Osteoblast (primary cell): ENCODE data around the gene RAB3C. TPM values are rescaled to one million over a fixed set of nuclear protein-coding genes. Genes with fewer than 3 reads are reported as not detected.

Experiments
- DNase-seq: peaks from one replicate; pipeline ENCODE4 v3.0.0; 2011; ENCODE audit warnings: low spot score, mixed read lengths; ENCODE audit not compliant: insufficient read length; ENCODE audit errors: missing footprints
- H2AFZ ChIP-seq: 2 replicates; pipeline ENCODE4 v1.6.0; 2011; ENCODE audit warnings: mild to moderate bottlenecking, low read length
- H3K27ac ChIP-seq: 2 replicates; pipeline ENCODE4 v1.5.1; 2011; ENCODE audit warnings: mild to moderate bottlenecking, low read depth, low read length, moderate library complexity
- H3K27me3 ChIP-seq: 2 replicates; pipeline ENCODE4 v1.6.0; 2012; ENCODE audit warnings: mild to moderate bottlenecking, control low read depth, inconsistent platforms, low read length, moderate library complexity; ENCODE audit not compliant: insufficient read depth
- H3K36me3 ChIP-seq: 2 replicates; pipeline ENCODE4 v1.5.1; 2011; ENCODE audit warnings: mild to moderate bottlenecking, low read length, control low read depth, moderate library complexity; ENCODE audit not compliant: insufficient read depth
- H3K4me1 ChIP-seq: 2 replicates; pipeline ENCODE4 v1.5.1; 2011; ENCODE audit warnings: mild to moderate bottlenecking, low read length, control low read depth, moderate library complexity; ENCODE audit not compliant: insufficient read depth
- H3K4me2 ChIP-seq: 2 replicates; pipeline ENCODE4 v1.6.0; 2011; ENCODE audit warnings: mild to moderate bottlenecking, low read length; ENCODE audit not compliant: insufficient read depth
- H3K4me3 ChIP-seq: fragments of 200-600 bp; sonication (generic); 3 replicates; pipeline ENCODE4 v1.5.1; 2012; ENCODE audit warnings: mild to moderate bottlenecking, low read length, inconsistent platforms; ENCODE audit not compliant: insufficient read depth
- H3K79me2 ChIP-seq: 2 replicates; pipeline ENCODE4 v1.6.0; 2012; ENCODE audit warnings: mild to moderate bottlenecking, low read length, control low read depth, inconsistent platforms; ENCODE audit not compliant: insufficient read depth
- H3K9me3 ChIP-seq: 2 replicates; pipeline ENCODE4 v1.5.1; 2011; ENCODE audit warnings: low read depth, low read length, control low read depth
- H4K20me1 ChIP-seq: 2 replicates; pipeline ENCODE4 v1.6.0; 2012; ENCODE audit warnings: mild to moderate bottlenecking, low read length, control low read depth; ENCODE audit not compliant: insufficient read depth
- total RNA-seq: library from RNA; depleted of rRNA; stranded (reverse); fragments of >200 nt; gene quantifications from 2 replicates; pipeline ENCODE4 v1.2.3, GENCODE V29; 2012
- TF ChIP-seq, protein P1 (sequence below): IDR thresholded peaks from 2 replicates; pipeline ENCODE4 v1.5.1; 2011; ENCODE audit warnings: mild to moderate bottlenecking, low read depth, low read length, moderate library complexity; ENCODE audit errors: extremely low read depth

The RAB3C gene
- total RNA-seq, 1 donor: not detected

- H3K4me1 ChIP-seq: no peaks in the 10 kb centered on the region
- no peaks in the 10 kb centered on the region for H3K36me3 ChIP-seq
- TF ChIP-seq, protein P1, sequence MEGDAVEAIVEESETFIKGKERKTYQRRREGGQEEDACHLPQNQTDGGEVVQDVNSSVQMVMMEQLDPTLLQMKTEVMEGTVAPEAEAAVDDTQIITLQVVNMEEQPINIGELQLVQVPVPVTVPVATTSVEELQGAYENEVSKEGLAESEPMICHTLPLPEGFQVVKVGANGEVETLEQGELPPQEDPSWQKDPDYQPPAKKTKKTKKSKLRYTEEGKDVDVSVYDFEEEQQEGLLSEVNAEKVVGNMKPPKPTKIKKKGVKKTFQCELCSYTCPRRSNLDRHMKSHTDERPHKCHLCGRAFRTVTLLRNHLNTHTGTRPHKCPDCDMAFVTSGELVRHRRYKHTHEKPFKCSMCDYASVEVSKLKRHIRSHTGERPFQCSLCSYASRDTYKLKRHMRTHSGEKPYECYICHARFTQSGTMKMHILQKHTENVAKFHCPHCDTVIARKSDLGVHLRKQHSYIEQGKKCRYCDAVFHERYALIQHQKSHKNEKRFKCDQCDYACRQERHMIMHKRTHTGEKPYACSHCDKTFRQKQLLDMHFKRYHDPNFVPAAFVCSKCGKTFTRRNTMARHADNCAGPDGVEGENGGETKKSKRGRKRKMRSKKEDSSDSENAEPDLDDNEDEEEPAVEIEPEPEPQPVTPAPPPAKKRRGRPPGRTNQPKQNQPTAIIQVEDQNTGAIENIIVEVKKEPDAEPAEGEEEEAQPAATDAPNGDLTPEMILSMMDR: no peak
- H2AFZ ChIP-seq: no peak overlapping the region
- H3K27ac ChIP-seq: no peak overlapping the region
- H3K4me2 ChIP-seq: no peak overlapping the region
- no peaks in the 10 kb centered on the region for H3K79me2 ChIP-seq
- H4K20me1 ChIP-seq: no peaks in the 10 kb centered on the region
- no peaks in the 10 kb centered on the region for H3K27me3 ChIP-seq
- no peaks in the 10 kb centered on the region for H3K9me3 ChIP-seq
- no peak for DNase-seq
- no peak overlapping the region for H3K4me3 ChIP-seq
Observed at GRCh38 chr5:58649716-58650115, 66.8 kb downstream of the RAB3C start.

DNA sequence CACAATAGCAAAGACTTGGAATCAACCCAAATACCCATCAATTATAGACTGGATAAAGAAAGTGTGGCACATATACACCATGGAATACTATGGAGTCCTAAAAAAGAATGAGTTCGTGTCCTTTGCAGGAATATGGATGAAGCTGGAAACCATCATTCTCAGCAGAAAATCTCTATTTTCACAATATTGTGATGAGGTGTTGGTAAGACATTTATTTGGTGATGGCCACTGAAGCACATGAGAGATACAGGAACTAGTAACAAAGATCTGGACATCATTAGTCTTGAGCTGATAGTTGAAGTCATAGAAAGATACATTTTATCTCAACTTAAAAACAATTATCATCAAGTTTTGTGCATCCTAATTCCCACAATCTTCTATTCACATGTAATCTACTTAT lies 70.6 kb downstream of the RAB3C start:
- TF ChIP-seq, protein P1: no peak
- no peaks in the 10 kb centered on the region for H4K20me1 ChIP-seq
- DNase-seq: no peak
- no peak overlapping the region for H3K4me2 ChIP-seq
- H2AFZ ChIP-seq: no peak overlapping the region
- no peaks in the 10 kb centered on the region for H3K9me3 ChIP-seq
- H3K79me2 ChIP-seq: no peaks in the 10 kb centered on the region
- no peak overlapping the region for H3K4me3 ChIP-seq
- H3K27ac ChIP-seq: no peak overlapping the region
- H3K27me3 ChIP-seq: no peaks in the 10 kb centered on the region
- H3K36me3 ChIP-seq: no peaks in the 10 kb centered on the region
- no peaks in the 10 kb centered on the region for H3K4me1 ChIP-seq

DNA sequence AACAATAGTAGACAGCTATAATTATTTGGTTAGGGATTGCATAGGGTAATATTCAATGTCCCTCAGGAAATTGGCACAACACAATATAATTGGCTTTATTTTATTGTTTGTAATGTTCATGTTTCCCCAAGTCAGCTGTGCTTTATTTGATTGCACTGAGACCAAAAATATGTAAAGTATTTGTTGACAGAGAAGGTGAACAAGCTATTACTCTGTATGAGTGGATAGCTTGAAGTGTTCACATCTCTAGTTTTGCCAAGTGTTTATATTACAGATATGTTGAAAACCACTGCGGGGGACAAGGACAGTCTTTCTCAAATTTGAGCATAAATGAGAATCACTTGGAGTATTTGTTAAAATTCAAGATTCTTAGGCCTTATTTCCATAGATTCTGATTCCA lies 83.3 kb downstream of the RAB3C start:
- H3K36me3 ChIP-seq: no peaks in the 10 kb centered on the region
- H3K4me2 ChIP-seq: no peak overlapping the region
- H2AFZ ChIP-seq: no peak overlapping the region
- TF ChIP-seq, protein P1: no peak
- no peaks in the 10 kb centered on the region for H3K79me2 ChIP-seq
- no peak overlapping the region for H3K27ac ChIP-seq
- H3K4me1 ChIP-seq: no peaks in the 10 kb centered on the region
- no peaks in the 10 kb centered on the region for H3K9me3 ChIP-seq
- no peaks in the 10 kb centered on the region for H3K27me3 ChIP-seq
- H4K20me1 ChIP-seq: no peaks in the 10 kb centered on the region
- H3K4me3 ChIP-seq: no peak overlapping the region
- DNase-seq: no peak

- Histone ChIP-seq H3K4me3 (no peak overlapping the region), H3K9me3 (no peaks in the 10 kb centered on the region), H4K20me1 (no peaks in the 10 kb centered on the region), H3K27me3 (no peaks in the 10 kb centered on the region), H3K27ac (no peak overlapping the region), H3K4me1 (no peaks in the 10 kb centered on the region), H3K4me2 (no peak overlapping the region), H3K79me2 (no peaks in the 10 kb centered on the region), H3K36me3 (no peaks in the 10 kb centered on the region), H2AFZ (no peak overlapping the region)
- TF ChIP-seq, protein P1: no peak
- peak; percentile 4 for DNase-seq
Observed at GRCh38 chr5:58666598-58667581, 84.0 kb downstream of the RAB3C start.
